ENCODE measurements around the gene OR51B2.

GRCh38 chr11:5363679-5364078 is 39.6 kb upstream of the OR51B2 start:
- TF ChIP-seq CHD4 (IDR thresholded peaks at IDR 0.05) (no peak), GABPA (IDR thresholded peaks at IDR 0.05; ENCODE audit: low read depth) (no peak), JUND (IDR thresholded peaks at IDR 0.05; ENCODE audit: low read depth, low read length) (no peak), YY1 (IDR thresholded peaks at IDR 0.05; ENCODE audit: low read depth, low read length) (no peak), TCF7 (IDR thresholded peaks at IDR 0.05; ENCODE audit: borderline replicate concordance) (no peak)

All from GM12878 (cell line).